Fibroblast of skin of left biceps (primary cell): Measurements from ENCODE around the gene CENPP.

Experiments used
- DNase-seq, 2 experiments: peaks; one replicate each; pipeline ENCODE4 v3.0.0-alpha.2; 2013; ENCODE audit warnings: low read depth in 2 of 2

The CENPP gene

DNA sequence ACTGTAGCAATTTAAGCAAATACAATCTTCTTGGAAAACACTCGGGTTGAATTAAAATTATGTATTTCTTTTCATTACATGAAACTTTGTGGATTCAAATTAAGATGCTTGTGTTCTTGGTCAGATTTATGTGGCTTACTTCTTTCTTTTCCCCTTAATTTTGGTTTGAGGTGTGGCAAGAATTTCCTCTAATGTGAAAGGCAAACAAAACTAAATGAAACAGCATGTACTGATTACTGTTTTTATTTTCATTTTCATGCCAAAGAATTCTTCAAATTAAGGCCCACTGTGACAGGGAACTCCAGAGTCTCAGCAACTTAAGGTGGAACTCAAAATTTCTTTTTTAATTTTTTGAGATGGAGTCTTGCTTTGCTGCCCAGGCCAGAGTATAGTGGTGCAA lies 98.6 kb downstream of the CENPP start, which contains the start of gene OMD:
Gene OMD (minus strand): TSS at position 132 of the 400 bp plus-strand sequence. CDS start 6,913 bp downstream, outside the sequence.
- peak; percentile 61 to 64 for DNase-seq

DNA sequence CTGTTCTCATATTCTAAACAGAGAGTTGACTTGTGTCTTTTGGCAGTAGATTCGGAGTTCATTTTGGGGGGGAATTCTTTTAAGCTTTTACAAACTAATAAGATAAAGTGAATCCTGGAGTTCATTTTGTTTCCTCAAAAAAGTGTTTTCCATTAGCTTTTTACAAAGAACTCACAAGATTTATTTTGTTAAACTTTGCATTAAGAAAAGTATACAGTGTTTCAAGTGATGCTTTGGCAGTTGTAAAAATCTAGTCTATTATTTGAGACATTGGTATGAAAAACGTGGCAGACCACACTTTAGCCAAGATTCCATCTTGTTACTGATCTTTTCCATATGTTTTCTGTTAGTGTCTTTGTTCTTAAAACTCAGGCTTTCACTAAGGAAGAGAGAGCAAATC lies 99.7 kb downstream of the CENPP start:
- DNase-seq, result peak; percentile 63 to 74

DNA sequence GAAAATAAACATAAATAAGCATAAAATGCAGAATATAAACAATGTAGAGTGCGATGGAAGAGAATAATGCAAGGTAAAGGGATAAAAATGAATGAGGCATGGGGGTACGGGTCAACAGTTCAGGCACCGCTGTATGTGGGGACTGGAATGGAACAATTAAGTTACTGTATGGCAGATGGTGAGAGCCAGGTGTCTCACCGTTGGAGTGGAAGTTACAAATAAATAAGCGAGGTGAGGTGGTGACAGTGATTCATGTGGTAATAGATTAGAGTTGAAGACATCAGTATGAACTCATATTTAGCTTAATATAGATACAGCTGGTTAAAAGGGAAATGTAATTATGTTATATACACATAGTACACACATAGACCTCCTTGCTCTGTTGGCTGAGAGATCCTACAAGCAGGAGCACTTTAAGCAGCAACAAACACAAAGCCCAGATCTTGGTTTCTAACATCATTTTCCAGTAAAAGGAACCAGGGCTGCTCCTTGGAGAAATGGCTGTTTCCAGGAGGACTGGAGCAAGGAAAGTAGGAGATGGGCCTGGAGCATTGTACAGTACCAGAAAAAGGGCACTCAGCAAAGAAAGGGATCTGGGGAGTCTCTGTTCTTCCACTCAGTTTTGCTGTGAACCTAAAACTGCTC lies 100.9 kb downstream of the CENPP start:
- no peak for DNase-seq

DNA sequence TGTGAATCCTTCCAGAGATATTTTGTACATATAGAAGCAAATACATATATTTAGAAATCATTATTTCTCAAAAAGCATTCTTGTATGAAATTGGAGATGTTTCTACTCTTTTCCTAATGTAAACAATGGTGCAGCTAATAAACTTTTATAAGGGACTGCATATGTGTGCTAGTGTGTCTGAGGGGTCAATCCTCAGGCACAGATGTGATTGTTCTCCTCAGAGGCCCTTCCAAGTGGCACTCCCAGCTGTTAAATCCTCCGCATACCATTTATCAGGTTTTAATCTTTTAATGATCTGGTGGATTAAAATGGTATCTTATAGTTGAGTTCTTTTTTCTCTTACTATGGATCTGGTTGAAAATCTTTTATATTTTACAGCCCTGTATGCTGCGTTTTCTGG lies 104.1 kb downstream of the CENPP start:
- no peak for DNase-seq

DNA sequence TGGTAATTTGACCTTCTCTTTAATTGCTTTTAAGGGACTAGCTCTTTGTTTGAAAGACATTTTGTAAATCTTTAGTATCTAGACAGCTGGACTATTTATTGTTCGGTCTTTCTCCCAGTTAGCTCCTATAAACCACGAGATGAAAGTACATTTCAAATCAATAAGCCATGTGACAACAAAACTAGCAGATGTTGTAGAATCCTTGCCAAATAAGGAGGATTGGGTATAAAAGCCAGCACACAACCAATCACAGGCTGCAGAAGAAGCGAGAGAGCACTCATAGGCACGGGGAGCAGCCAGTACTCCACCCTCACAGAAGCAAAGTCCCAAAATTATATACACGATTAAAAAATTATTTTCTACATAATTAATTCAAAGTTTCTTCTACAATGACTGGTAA lies 106.6 kb downstream of the CENPP start:
- DNase-seq, result no peak

DNA sequence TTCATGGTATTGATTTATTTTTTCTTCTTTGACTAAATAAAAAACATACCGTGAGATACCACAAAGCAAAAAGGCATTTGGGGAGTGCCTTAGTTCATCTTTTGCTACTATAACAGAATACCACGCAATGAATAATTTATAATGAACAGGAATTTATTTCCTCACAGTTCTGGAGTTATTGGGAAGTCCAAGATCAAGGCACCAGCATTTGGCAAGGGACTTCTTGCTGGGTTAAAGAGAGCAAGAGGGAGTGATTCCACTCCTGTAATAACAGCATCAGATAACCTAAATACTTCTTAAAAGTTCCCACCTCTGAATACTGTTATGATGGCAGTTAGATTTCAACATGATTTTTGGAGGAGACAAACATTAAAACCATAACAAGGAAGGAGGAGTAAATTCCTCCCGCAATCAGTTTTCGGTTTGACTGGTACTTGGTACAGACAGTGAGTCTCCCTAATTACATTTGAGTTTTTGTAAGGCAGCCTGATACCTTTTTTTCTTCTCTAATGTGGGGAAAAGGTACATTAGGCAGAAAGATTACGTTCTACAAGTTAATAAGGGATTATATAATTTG lies 107.3 kb downstream of the CENPP start:
- no peak for DNase-seq

DNA sequence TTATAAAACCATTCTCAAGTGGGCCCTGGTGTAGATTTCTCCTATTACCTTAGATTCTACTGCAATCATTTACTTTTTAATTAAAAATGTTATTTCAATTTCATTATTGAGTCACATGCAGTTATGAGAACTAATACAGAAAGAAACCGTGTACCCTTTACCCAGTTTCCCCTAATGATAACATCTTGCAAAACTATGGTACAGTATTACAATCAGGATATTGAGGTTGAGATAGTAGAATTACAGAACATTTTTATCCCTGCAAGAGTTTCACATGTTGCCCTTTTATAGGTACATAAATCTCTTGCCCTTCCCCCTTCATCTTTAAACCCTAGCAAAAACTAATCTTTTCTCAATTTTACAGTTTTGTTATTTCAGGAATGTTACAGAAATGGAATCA lies 109.5 kb downstream of the CENPP start:
- DNase-seq, result no peak

DNA sequence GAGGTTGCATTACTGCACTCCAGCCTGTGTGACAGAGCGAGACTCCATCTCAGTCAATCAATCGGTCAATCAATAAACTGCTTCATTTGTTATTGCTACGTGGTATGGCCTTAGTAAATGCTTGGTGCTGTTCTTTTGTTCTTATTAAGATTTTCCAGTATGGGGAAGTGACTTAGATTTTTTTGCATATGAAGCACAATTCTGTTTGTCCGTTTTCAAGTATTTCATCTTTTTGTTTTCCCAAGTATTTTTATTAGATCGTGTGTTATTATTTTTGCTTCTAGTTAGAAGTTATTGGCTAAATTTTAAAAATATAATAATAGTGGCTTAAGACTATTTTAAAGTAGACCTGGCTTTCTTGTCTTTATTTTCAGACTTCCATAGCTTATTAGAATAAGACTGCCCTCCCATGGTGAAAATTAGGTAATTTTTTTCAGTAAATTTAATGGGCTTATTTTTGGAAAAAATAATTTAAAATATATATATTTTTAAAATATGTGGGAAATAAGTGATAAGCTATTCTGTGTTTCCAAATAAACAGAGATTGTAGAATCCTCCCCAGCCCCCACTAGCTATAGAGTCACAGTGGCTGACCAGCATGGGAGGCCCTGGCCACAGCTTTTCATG lies 113.3 kb downstream of the CENPP start:
- DNase-seq, result no peak

DNA sequence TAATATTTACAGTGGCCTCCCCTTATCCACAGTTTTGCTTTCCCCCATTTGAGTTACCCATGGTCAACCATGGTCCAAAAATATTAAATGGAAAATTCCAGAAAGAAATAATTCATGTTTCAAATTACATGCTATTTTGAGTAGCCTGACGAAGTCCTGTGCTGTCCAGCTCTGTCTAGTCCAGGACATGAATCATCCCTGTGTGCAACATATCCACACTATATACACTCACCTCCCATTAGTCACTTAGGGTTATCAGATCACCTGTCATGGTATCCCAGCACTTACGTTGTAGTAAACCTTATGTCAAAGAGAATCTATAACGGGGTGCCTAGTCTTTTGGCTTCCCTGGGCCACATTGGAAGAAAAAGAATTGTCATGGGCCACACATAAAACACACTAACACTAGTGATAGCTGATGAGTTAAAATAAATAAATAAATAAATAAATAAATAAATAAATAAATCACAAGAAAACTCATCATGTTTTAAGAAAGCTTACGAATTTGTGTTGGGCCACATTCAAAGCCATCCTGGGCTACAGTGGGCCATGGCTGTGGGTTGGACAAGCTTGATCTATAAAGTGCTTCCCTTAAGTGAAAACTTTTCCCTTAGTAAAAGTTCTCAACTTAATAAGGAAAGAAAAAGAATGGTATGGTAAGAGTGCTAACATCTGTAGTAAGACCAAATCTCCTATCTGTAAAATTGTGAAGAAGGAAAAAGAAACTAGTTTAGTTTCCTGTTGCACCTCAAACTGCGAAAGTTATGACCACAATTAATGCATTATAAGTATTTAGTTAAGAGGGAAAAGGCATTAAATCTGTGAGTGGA lies 114.4 kb downstream of the CENPP start:
- DNase-seq, result no peak

DNA sequence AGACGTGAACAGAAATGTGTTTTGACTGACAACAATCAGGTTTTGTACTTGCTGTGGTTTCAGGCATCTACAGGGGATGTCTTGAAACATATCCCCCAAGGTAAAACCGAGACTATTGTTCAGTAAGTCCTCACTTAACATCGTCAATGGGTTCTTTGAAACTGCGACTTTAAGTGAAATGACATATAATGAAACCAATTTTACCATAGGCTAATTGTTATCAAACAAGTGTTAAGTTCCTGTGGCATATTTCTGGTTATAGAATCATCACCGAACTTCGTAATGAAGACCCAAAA lies 114.9 kb downstream of the CENPP start:
- no peak for DNase-seq

DNA sequence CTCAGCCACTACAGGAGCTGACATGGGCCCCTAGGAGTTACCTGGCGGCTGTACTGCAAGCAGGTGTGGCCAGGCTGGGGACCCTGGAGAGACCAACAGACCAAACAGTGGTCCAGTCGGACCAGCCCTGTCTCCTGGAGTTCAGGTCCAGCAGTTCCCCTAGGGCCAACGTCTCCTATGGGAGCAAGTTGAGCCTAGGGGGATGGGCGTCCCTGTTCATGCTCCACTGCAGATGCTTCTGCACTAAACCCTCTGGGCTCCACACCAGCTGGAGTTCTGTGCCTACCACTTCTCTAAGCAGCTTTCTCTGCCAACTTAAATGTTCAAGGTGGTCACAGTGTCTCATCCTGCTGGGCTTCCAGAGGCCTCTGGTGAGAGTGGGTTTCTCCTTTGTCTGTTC lies 119.1 kb downstream of the CENPP start:
- DNase-seq, result no peak

DNA sequence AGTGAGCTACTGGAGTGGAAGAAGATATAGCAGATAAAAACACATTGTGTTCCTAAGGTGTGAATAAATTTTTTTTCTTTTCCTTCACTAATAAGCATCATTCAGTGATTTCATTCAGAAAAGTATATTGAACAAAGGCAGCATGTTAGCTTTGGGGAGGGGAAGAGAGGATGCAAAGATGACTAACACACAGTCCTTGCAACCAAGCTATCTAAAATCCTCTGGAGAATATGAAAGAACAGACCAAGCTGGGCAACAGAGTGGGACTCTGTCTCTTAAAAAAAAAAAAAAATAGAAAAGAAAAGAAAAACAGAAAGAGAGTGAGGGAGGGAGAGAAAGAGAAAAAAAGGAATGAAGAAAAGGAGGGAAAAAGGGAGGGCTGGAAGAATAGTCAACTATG lies 120.8 kb downstream of the CENPP start:
- no peak for DNase-seq

DNA sequence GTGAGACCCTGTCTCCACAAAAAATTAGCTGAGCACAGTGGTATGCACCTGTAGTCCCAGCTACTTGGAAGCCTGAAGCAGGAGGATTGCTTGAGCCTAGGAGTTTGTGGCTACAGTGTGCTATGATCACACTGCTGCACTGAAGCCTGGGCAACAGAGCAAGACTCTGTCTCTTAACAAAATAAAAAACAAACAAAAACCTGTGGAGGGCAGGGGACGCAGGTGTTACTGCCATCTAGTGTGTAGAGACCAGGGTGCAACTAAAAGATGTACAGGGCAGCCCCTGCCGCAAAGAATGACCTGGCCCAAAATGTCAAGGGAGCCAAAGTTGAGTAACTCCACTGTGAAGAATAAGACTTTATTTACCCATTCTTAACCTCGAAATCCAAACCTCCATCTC lies 129.5 kb downstream of the CENPP start:
- DNase-seq, result no peak

DNA sequence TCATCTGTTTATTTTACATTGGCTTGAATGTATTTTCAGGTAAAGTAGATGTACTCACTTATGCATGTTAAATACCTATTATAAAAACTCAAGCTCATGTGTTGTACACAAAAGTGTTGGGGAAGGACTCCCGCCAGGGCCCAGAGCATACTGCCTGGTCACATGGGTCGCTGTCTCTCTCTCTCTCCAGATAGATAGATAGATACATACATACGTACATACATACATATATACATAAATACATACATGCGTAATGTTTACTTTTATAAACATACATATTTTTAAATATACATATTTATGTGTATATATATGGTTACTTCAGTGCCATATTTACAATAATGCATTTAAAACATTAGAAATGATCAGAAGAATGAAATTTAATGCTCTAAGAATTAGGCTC lies 131.8 kb downstream of the CENPP start:
- DNase-seq, result no peak

DNA sequence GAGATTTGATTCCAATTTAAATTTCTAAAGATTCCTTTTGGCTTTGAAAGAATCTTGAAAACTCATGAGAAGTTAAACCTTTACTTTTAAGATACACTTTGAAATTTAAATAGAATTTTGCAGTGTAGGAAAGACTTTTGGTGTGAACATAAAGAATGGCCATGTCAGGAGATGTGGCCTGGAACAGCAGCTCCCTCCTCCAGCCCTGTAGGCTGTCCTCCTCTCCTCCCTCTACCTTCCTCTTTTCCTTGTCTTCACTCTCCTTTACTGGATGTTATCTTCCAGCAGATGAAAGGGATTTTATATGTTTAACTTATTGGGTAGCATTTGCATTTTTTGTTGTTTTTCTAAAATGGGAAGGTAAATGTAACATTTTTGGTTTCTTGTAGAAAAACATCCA lies 137.6 kb downstream of the CENPP start:
- no peak for DNase-seq

DNA sequence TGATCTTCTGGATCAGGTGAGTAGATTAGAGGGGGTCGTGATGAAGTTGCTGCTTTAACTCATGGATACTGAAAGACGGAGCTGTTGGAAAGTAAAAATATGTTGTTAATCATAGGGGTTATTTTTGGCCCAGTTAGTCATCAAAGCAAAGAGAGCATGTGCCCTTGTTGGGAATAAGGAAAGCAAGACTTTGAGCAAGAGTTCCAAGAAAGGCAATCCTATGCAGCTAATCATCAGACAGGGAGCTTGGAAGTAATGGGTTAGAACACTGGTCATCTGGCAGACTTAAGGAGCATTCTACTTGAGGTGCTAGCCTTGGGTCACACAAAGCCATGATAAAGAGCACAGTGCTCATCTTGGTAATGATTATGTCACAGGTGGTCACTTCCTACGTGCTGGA lies 138.2 kb downstream of the CENPP start:
- peak; percentile 79 to 80 for DNase-seq

DNA sequence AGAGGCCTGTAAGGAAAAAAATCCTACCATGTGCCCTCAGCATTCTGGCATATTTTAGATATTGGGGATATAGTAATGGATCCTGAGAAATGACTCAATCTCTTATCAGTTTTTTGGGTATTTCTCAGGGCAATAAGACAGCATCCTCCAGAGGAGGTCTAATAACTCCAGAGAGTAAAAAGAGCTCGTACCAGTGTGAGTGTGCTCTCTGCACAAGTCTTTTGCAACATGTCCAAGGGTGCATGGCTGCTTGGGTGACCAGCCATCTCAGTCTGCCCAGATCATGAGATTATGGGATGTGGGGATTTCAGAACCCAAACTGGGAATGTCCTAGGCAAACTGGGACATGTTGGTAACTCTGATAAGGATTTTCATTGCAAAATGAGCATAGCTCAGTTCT lies 141.3 kb downstream of the CENPP start:
- DNase-seq, result no peak

DNA sequence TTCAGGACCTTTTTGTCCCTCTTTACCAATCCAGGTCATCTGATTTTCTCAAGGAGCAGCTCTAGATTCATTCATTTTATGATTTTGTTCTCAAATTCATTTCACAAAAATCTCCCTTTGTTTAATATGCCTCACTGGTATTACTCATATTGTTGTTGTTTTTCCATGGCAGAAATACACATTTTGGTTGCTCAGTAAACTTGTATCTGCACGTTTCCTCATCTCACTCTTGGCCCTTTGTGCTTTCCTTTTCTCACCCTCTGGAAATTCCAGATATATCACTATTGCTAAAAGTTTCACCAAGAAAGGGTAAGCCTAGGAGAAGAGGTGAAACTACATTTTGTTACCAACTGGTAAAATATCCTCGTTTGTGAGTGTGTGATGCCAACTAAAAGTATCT lies 141.8 kb downstream of the CENPP start:
- DNase-seq, result no peak

DNA sequence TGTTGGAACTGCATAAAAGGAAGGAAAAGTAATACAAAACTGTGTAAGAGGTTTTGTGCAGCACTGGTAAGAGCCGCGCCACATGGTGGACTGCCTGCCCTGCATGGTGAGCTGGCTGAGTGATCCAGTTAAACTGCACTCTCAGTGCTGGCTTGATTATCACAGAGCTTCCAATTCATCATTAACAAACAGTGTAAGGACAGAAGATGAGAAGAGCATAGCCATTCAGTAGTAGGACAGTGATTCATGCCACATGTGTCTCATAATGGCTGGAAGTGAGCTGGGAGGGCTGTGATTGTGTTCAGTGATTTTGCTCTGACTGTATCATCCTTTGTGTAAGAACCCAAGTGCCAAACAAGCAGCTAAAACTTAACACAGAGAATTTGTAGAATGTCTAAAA lies 142.5 kb downstream of the CENPP start:
- peak in 1 of 2 experiments; percentile 13 for DNase-seq

DNA sequence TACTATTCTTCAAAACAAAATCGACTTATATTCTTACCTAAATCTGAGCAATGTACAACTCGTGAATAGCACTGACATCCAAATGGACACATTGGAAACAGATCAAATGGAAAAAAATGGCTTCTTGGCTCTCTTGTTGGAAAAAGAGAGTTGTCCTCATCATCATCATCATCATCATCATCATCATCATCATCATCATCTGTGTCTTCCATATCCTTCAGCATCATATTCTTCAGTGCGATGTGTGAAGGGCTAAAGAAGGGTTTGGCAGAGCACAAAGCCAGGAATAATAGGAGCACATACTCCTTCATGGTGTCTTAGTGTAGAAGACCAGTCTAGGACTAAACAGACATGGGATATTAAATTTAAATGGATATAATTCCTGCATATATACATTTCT lies 148.8 kb downstream of the CENPP start:
- no peak for DNase-seq

DNA sequence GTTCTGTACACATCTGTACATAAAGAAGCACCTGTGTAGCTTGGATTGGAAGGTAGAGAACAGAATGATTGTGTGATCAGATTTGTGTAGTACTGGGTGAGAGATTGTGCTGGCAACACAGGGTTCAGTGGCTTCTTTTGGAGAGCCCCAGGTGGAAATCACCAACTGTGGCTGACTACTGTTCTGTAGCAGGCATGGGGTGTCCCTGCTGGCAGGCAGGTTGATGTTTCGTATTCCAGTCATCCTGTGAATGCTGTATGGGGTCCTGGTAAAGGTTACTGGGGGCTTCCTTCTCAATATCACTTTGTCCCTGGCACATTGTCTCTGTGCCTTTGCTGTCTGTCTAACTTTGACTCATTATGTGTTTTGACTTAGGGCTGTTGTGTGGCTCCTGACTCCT lies 151.2 kb downstream of the CENPP start:
- no peak for DNase-seq

DNA sequence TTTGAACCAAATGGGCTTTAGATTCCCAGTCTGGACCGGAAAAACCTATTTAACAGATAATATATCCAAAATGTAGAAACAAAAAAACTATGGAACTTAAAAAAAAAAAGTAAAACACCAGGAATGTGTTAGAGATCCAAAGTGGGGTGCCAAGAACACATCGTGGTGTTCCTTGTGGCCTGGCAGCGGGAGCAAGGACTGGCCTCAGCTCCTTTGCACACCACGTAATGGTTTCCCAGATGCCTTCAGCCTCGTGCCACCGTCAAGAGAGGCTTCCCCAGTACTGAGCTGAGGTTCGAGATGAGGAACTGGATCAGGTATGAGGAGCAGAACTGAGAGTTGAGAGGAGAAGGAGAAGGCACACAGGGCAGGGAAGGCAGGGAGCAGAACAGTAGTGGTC lies 153.0 kb downstream of the CENPP start:
- no peak for DNase-seq

DNA sequence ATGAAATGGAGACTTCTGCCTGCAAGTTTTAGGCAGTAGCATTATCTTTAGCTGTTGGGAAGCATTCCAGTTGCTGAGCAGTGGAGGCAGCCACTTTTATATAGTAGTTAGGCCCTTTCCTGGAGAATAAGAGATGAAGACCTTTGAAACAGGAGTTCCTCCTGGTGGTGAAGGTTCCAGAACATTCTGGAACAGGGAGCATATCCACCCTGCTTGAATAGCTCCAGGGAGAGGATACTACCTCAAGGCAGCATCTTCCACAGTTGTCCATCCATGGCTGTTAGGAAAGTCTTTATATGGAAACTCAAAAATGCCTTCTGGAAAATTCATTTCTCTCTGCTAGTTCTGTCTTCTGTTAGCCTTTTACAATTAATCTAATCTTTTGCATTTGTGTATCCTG lies 153.6 kb downstream of the CENPP start:
- no peak for DNase-seq
